K562 (cell line): ENCODE results near the gene QKI. TPM values are rescaled to one million over a fixed set of nuclear protein-coding genes. Genes with fewer than 3 reads are reported as not detected.

Source experiments
- ATAC-seq: fragments of 200-7000 bp; cut with Tn5 transposase; 3 replicates; pipeline ENCODE4 v1.9.1; 2020; ENCODE audit warnings: moderate library complexity
- BruUV-seq: library from RNA; stranded (reverse); fragments of 400-500 nt; replicated peaks from 2 replicates; lab custom pipeline; 2021; lab: Mats Ljungman, UMichigan
- CTCF ChIA-PET: fragments of 300-600 bp; formaldehyde crosslinking; extraction: SDS; loops from one replicate; lab custom pipeline; 2021; ENCODE audit warnings: low intra/inter-chr PET ratio; lab: Yijun Ruan, JAX
- POLR2A ChIA-PET: fragments of 300-600, 350-650 bp; sonication (Branson Sonifier 250); formaldehyde crosslinking; extraction: SDS; loops from one replicate; lab custom pipeline; 2021; ENCODE audit warnings: antibody characterized with exemption, inconsistent platforms; lab: Yijun Ruan, JAX
- DNase-seq, 4 experiments: peaks; one replicate each; pipeline versions ENCODE4 v3.0.0 to v3.0.0-alpha.2; 2011 to 2018; ENCODE audit warnings: low spot score in 3 of 4, mixed read lengths in 3 of 4; ENCODE audit errors: extremely low read depth in 1 of 4
- FAIRE-seq: peaks from 2 replicates; lab custom pipeline; 2011; peaks lifted over from hg19 to GRCh38; lab: Jason Lieb, UNC
- H2AFZ ChIP-seq: 2 replicates; pipeline ENCODE4 v1.6.0; 2011; ENCODE audit warnings: low read depth, low read length, control low read depth, inconsistent platforms
- H3K27ac ChIP-seq: fragments of 200-600 bp; 3 replicates; pipeline ENCODE4 v1.8.0; 2011; ENCODE audit warnings: low read depth, mild to moderate bottlenecking, control low read depth, inconsistent platforms, low read length, moderate library complexity, mixed read lengths; ENCODE audit errors: extremely low read depth
- H3K27me3 ChIP-seq, 2 experiments: fragments of 300-600 bp in 1 of 2; 2 replicates in 1 of 2; 3 replicates in 1 of 2; pipeline versions ENCODE4 v1.6.0 to v1.8.0; 2011; ENCODE audit warnings: inconsistent platforms in 2 of 2, low read length in 2 of 2, mild to moderate bottlenecking in 1 of 2, mixed read lengths in 1 of 2, moderate library complexity in 1 of 2; ENCODE audit not compliant: control insufficient read depth in 2 of 2, insufficient read depth in 2 of 2
- H3K36me3 ChIP-seq: fragments of 300-600 bp; 3 replicates; pipeline ENCODE4 v1.8.0; 2011; ENCODE audit warnings: mild to moderate bottlenecking, low read length, inconsistent platforms; ENCODE audit not compliant: control insufficient read depth, insufficient read depth
- H3K4me1 ChIP-seq, 2 experiments: fragments of 200-600 bp in 1 of 2; replicated peaks in 1 of 2; 2 replicates in 1 of 2; 3 replicates in 1 of 2; pipeline versions ENCODE4 v1.5.1 to v1.8.0; 2011; ENCODE audit warnings: inconsistent platforms in 2 of 2, low read length in 2 of 2, mild to moderate bottlenecking in 1 of 2, mixed read lengths in 1 of 2, moderate library complexity in 1 of 2; ENCODE audit not compliant: control insufficient read depth in 2 of 2, insufficient read depth in 2 of 2
- H3K4me2 ChIP-seq: 2 replicates; pipeline ENCODE4 v1.6.1; 2011; ENCODE audit warnings: low read length, control low read depth, inconsistent platforms, mixed read lengths; ENCODE audit not compliant: insufficient read depth
- H3K4me3 ChIP-seq: fragments of 200-600 bp; sonication (generic), shearing (Covaris generic); 2 replicates; pipeline ENCODE4 v1.5.1; 2016; ENCODE audit warnings: control low read depth, inconsistent platforms
- H3K79me2 ChIP-seq: fragments of 200-600 bp; 3 replicates; pipeline ENCODE4 v1.8.0; 2011; ENCODE audit warnings: low read length, inconsistent platforms; ENCODE audit not compliant: control insufficient read depth, insufficient read depth
- H3K9ac ChIP-seq, 2 experiments: 2 replicates each; pipeline versions ENCODE4 v1.6.0 to v1.6.1; 2011; ENCODE audit warnings: low read depth in 2 of 2, low read length in 2 of 2, control low read depth in 1 of 2, inconsistent platforms in 1 of 2, mild to moderate bottlenecking in 1 of 2, mixed read lengths in 1 of 2; ENCODE audit not compliant: insufficient read depth in 1 of 2
- H3K9me1 ChIP-seq: one replicate; pipeline ENCODE4 v1.6.0; 2011; ENCODE audit warnings: inconsistent platforms, mild to moderate bottlenecking, low read length, moderate library complexity; ENCODE audit not compliant: control insufficient read depth, insufficient read depth
- H3K9me3 ChIP-seq: replicated peaks from 2 replicates; pipeline ENCODE4 v1.5.1; 2011; ENCODE audit warnings: low read depth, low read length, inconsistent platforms; ENCODE audit not compliant: control insufficient read depth, insufficient read depth
- H4K20me1 ChIP-seq: replicated peaks from 2 replicates; pipeline ENCODE4 v1.6.1; 2011; ENCODE audit warnings: low read length, inconsistent platforms, mixed read lengths; ENCODE audit not compliant: control insufficient read depth, insufficient read depth
- BCOR ChIP-seq: fragments of 450-650 bp; IDR thresholded peaks from 2 replicates; pipeline ENCODE4 v1.6.1; 2016
- BRF1 ChIP-seq: IDR thresholded peaks from 3 replicates; pipeline ENCODE4 v1.6.1; 2011; ENCODE audit warnings: borderline replicate concordance, mild to moderate bottlenecking; ENCODE audit not compliant: insufficient read length; ENCODE audit errors: extremely low read depth
- C11orf30 ChIP-seq: fragments of 450-650 bp; IDR thresholded peaks from 2 replicates; pipeline ENCODE4 v1.6.1; 2016; ENCODE audit warnings: low read depth, mild to moderate bottlenecking
- GTF2E2 ChIP-seq: fragments of 200-800 bp; sonication (Bioruptor generic); IDR thresholded peaks from 2 replicates; pipeline ENCODE4 v1.6.1; 2016; ENCODE audit warnings: missing genetic modification characterization, missing compliant biosample characterization
- GTF3C2 ChIP-seq: IDR thresholded peaks from 3 replicates; pipeline ENCODE4 v1.6.1; 2011; ENCODE audit warnings: borderline replicate concordance, mild to moderate bottlenecking, moderate library complexity; ENCODE audit not compliant: insufficient read length; ENCODE audit errors: extremely low read depth
- IRF9 ChIP-seq: fragments of 450-650 bp; IDR thresholded peaks from 2 replicates; pipeline ENCODE4 v1.6.1; 2016; ENCODE audit warnings: missing biosample characterization, missing genetic modification characterization
- KLF1 ChIP-seq: fragments of 450-650 bp; IDR thresholded peaks from 2 replicates; pipeline ENCODE4 v1.6.1; 2016; ENCODE audit warnings: missing genetic modification characterization, missing compliant biosample characterization
- KLF6 ChIP-seq: fragments of 250-450 bp; sonication (Bioruptor Pico); IDR thresholded peaks from 2 replicates; pipeline ENCODE4 v1.4.0; 2020; ENCODE audit warnings: mild to moderate bottlenecking, moderate library complexity, borderline replicate concordance
- LCOR ChIP-seq: sonication (generic); formaldehyde crosslinking; IDR thresholded peaks from 2 replicates; pipeline ENCODE4 v1.8.0; 2022; ENCODE audit warnings: mild to moderate bottlenecking, missing genetic modification reagents
- NEUROD1 ChIP-seq: fragments of 150-350 bp; IDR thresholded peaks from 2 replicates; pipeline ENCODE4 v1.6.1; 2014; ENCODE audit warnings: borderline replicate concordance, low read length, low read depth; ENCODE audit not compliant: partially characterized antibody
- NFIC ChIP-seq: fragments of 450-650 bp; IDR thresholded peaks from 2 replicates; pipeline ENCODE4 v1.6.1; 2017; ENCODE audit warnings: mild to moderate bottlenecking, inconsistent platforms
- OTX1 ChIP-seq: fragments of 450-650 bp; formaldehyde crosslinking; IDR thresholded peaks from 2 replicates; pipeline ENCODE4 v1.4.0; 2022; ENCODE audit warnings: mild to moderate bottlenecking
- POLR2H ChIP-seq: IDR thresholded peaks from 2 replicates; pipeline ENCODE4 v1.6.1; 2016; ENCODE audit warnings: missing genetic modification characterization, low read depth, mild to moderate bottlenecking, control low read depth, missing compliant biosample characterization, moderate library complexity
- RCOR1 ChIP-seq, 2 experiments: IDR thresholded peaks; 2 replicates each; pipeline ENCODE4 v1.6.1; 2012; ENCODE audit warnings: low read depth in 2 of 2, low read length in 2 of 2, borderline replicate concordance in 1 of 2, improper control_type of control experiment in 1 of 2
- SIN3A ChIP-seq, 2 experiments: fragments of 150-350 bp in 1 of 2; IDR thresholded peaks; 2 replicates each; pipeline ENCODE4 v1.6.1; 2011 to 2016; ENCODE audit warnings: borderline replicate concordance in 2 of 2, low read depth in 2 of 2, low read length in 2 of 2, mild to moderate bottlenecking in 2 of 2, moderate library complexity in 2 of 2; ENCODE audit not compliant: control insufficient read depth in 1 of 2
- TEAD4 ChIP-seq, 2 experiments: sonication (generic) in 1 of 2; formaldehyde crosslinking in 1 of 2; IDR thresholded peaks; 2 replicates each; pipeline versions ENCODE4 v1.6.1 to v1.8.0; 2012 to 2022; ENCODE audit warnings: borderline replicate concordance in 1 of 2, inconsistent platforms in 1 of 2, low read length in 1 of 2, mild to moderate bottlenecking in 1 of 2, missing genetic modification reagents in 1 of 2
- WHSC1 ChIP-seq: IDR thresholded peaks from one replicate; pipeline ENCODE4 v1.6.1; 2012; ENCODE audit warnings: low read length, control low read depth, inconsistent platforms
- ZNF133 ChIP-seq: fragments of 250-450 bp; sonication (Bioruptor Pico); IDR thresholded peaks from 2 replicates; pipeline ENCODE4 v1.4.0; 2020; ENCODE audit warnings: mild to moderate bottlenecking
- ZNF384 ChIP-seq: IDR thresholded peaks from 2 replicates; pipeline ENCODE4 v1.6.1; 2012; ENCODE audit warnings: low read depth, low read length, improper control_type of control experiment
- ZNF830 ChIP-seq: fragments of 250-450 bp; sonication (Bioruptor Pico); IDR thresholded peaks from 2 replicates; pipeline ENCODE4 v1.5.0; 2021; ENCODE audit warnings: mild to moderate bottlenecking
- WGBS: fragments of 100-300 bp; shearing (Covaris generic); methylation state at CpG from one replicate; pipeline ENCODE4 v1.1.6; 2016; ENCODE audit warnings: low coverage, mixed read lengths; ENCODE audit not compliant: insufficient coverage; ENCODE audit errors: missing lambda C conversion rate; 5-methylcytosine and 5-hydroxymethylcytosine counted together
- in situ Hi-C: fragments of 300-500 bp; cut with MboI; formaldehyde crosslinking; loops from 4 replicates; pipeline ENCODE4 v1.15.0; 2018; ENCODE audit warnings: inconsistent platforms, mixed read lengths
- intact Hi-C: fragments of 100-400 bp; cut with micrococcal nuclease; formaldehyde crosslinking; loops from 2 replicates; pipeline ENCODE4 v1.14.2; 2022
- polyA plus RNA-seq, 8 experiments: library from polyadenylated mRNA; depleted of rRNA in 4 of 8; stranded (reverse) in 5 of 8; unstranded in 3 of 8; fragments of >200 nt; fragmentation: Nextera tagmentation in 2 of 8; fragmentation: Illumina TruSeq in 1 of 8; extraction: Ambion mirVana in 2 of 8; extraction: Trizol in 1 of 8; gene quantifications; 2 replicates each; pipeline versions ENCODE4 v1.2.1 to v1.2.3, GENCODE V29; 2011 to 2014; ENCODE audit warnings: inconsistent platforms in 1 of 8, missing spikeins in 1 of 8
- total RNA-seq, 7 experiments: library from RNA; depleted of rRNA in 6 of 7; stranded (reverse); fragments of >200 nt in 6 of 7; fragmentation: Illumina TruSeq in 2 of 7; extraction: Trizol in 2 of 7; gene quantifications; 2 replicates each; pipeline versions ENCODE4 v1.2.1 to v1.2.3, GENCODE V29; 2011 to 2021; ENCODE audit warnings: low replicate concordance in 1 of 7

Gene QKI
- total and polyA plus RNA-seq, 9 of the 15 experiments (the other 6 are each of a cell fraction or from before 2014, with no cell fraction given): 20.4 to 215 (median 123) TPM

DNA sequence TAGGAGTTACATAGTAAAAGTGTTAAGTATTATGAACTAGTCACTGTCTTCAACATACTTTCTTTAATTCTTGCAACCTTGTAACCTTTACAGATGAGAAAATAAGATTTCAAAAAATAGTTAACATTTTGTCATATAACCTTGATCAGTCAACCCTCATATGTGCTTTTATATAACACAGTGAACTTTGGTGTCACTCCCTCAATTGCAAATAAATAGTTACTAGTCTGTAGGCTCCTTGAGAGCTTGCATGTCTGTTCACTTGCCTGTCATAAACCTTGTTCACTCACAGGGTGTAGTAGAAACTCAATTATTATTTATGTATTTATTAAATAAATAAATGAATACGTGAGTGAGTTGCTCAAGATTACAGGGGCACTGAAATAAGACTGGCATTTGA, 107.5 kb downstream of the QKI start:
- Histone ChIP-seq H3K9me3 (no peaks in the 10 kb centered on the region), H4K20me1 (no peaks in the 10 kb centered on the region; the same call in 1 of the 2 replicates), H3K9me1 (no peaks in the 10 kb centered on the region), H2AFZ (no peak overlapping the region), H3K27me3 (no peaks in the 10 kb centered on the region), H3K4me2 (no peak overlapping the region), H3K36me3 (peaks cover 5% of the 10 kb centered on the region; the same call in 1 of the 3 replicates), H3K4me3 (no peak overlapping the region), H3K4me1 (no peaks in the 10 kb centered on the region), H3K79me2 (peaks cover 92% of the 10 kb centered on the region)
- CTCF ChIA-PET: no interaction called here
- in situ Hi-C loops (no loop called here), intact Hi-C loops (no loop called here)
- FAIRE-seq (no peak), ATAC-seq (no peak; the same call in 2 of the 3 replicates), DNase-seq (no peak)
- no TSS peak for BruUV-seq
- WGBS: 83% methylated on average over 1 of the region's 1 CpG
- TF ChIP-seq OTX1 (CRISPR knock-in tag): no peak
- no peak for TF ChIP-seq TEAD4 (IDR thresholded peaks at IDR 0.05; ENCODE audit: low read length)
- no peak for TF ChIP-seq TEAD4 (CRISPR knock-in tag; IDR thresholded peaks at IDR 0.05; ENCODE audit: borderline replicate concordance)
- no peak for TF ChIP-seq IRF9 (tag)
- no peak for TF ChIP-seq RCOR1 (IDR thresholded peaks at IDR 0.05; ENCODE audit: borderline replicate concordance in 1 of 2, low read depth in 2 of 2, low read length in 2 of 2)
- no peak for TF ChIP-seq NFIC
- no peak for TF ChIP-seq GTF2E2 (tag)
- no peak for TF ChIP-seq ZNF830 (CRISPR knock-in tag)
- TF ChIP-seq LCOR (CRISPR knock-in tag): no peak
- TF ChIP-seq ZNF133 (CRISPR knock-in tag): no peak
- TF ChIP-seq SIN3A (IDR thresholded peaks at IDR 0.05; ENCODE audit: borderline replicate concordance in 2 of 2, control insufficient read depth in 1 of 2, low read depth in 2 of 2, low read length in 2 of 2): no peak
- no peak for TF ChIP-seq ZNF384
- no peak for TF ChIP-seq BRF1
- no peak for TF ChIP-seq POLR2H (tag)
- TF ChIP-seq C11orf30: no peak
- TF ChIP-seq BCOR: no peak
- TF ChIP-seq NEUROD1: no peak
- no peak for TF ChIP-seq WHSC1
- no peak for TF ChIP-seq KLF1 (tag)
- TF ChIP-seq KLF6: no peak
- TF ChIP-seq GTF3C2: no peak
- TF ChIP-seq, all 486 proteins: peak for 0
- POLR2A ChIA-PET: interaction anchor here (0.5 to 1.1 kb wide), 3 partner anchors 10 to 148 kb away, joined by 3 read pairs; no protein-coding TSS in a partner anchor
- no peak overlapping the region for H3K27ac ChIP-seq
- no peak overlapping the region for H3K9ac ChIP-seq
